SKM-1 treated with dmso at 0.1 percent for 144 hours (cell line): ENCODE results near the gene LRCH1.

Source experiments
- DNase-seq: peaks from one replicate; lab custom pipeline; 2025; ENCODE audit not compliant: unreplicated experiment; lab: John Stamatoyannopoulos, UW

Gene LRCH1

GRCh38 chr13:46561286-46561685 is 8.3 kb downstream of the LRCH1 start:
- DNase-seq: no peak

DNA sequence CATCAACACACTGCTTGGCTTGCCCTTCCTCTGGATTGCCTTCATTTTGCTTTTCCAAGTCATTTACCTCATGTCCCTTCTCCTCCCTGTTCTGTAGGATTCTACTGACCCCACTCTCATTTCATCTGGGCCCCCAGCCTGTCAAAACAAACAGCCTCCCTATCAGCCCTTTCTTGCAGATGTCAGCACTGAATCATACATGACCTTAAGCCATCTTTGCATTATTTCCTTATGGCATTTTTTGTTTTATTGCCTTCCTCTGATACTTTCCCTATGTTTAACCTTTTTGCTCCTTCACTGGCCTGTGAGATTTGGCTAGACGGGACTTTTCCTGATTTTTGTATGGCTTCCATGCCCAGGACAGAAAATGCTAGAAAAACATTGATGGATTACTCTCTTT is 8.7 kb downstream of the LRCH1 start:
- no peak for DNase-seq

DNA sequence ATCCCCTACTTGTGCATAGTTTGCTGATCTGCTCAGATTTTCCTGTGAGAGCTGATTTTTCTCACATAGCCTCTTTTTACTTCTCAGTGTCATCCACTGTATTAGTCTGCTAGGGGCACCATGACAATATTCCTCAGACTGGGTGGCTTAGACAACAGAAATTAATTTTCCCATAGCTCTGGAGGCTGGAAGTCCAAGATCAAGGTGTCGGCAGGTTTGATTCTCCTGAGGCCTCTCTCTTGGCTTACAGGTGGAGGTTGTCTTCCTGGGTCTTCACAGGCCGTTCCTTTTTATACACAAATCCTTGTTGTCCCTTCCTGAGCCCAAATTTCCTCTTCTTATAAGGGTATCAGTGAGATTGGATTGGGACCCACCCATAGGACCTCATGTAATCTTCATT is 9.2 kb downstream of the LRCH1 start:
- no peak for DNase-seq

DNA sequence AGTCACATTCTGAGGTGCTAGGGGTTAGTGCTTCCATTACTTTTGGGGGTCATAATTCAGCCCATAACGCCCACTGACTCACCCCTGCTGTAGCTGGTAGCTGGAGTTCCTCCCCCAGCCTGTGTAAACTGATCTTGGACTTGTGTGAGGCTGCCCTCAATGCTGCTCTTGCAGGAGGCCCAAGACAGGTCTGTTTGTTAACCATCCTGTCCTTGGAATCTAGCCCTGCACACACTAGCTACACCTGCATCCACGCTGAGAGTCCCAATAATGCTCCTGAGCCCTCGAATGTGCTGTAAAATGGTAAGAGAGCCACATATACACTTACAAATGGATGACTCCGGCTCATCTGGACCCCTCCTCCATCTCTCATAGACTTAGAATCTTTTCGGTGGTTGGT is 9.6 kb downstream of the LRCH1 start:
- no peak for DNase-seq

DNA sequence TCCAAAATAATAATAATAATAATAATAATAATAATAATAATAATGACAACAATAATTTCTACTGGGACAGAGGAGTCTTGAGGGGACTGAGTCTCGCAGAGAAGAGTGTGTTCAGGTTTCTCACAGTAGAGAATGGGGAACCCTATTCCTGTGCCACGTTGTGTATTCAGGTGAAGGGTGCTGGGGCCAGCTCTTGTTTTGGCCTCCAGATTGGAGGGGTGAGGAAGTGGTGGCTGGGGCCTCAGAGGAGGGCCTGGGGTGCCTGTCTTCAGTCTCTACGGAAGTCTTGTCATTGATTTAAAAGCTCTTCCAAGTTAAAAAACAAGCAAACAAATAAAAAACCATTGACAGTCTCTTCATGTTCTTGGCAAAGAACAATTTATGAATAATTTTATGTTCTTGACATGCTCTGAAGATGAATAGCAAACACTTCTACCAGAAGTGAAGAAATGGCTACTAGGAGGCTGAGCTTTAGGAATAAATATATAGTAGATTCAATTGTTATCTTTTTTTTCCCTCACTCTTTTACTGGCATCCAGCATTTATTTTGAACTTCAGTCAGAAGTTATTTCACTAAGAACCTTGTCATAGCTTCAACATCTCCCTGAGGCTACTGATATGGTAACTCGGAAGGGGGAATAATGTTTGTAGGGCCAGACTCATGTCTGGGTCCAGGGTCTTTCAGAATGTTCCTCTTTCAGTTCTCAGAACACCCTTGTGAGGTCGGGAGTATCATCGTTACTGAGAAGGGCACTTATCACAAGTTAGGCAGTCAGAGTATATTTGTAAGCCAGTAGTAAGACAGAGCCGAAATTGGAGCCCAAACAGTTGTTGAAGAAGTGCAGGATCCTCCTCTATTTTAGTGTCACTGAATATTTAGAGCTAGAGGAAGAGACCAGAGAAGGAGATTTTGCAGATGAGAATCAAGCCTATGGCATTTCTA is 13.1 kb downstream of the LRCH1 start:
- no peak for DNase-seq

DNA sequence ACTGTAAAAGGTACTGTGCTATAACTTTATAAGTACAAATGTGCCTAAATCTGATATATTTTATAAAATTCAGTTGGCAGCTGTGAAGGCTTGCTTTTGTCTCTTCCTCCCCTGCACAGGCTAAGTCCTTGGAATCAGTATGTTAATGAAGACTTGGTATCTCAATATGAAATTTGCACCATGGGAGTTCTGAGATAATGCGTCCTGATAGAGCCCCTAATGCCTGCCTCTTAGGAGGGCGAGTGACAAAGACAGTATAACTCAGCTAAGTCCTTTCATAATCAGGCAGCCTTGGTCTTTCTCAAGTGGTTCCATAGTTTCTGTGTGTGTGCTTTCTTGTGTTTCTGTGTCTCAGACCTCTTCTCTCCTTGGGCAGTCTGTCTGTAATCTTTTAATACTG is 14.7 kb downstream of the LRCH1 start:
- DNase-seq: no peak

DNA sequence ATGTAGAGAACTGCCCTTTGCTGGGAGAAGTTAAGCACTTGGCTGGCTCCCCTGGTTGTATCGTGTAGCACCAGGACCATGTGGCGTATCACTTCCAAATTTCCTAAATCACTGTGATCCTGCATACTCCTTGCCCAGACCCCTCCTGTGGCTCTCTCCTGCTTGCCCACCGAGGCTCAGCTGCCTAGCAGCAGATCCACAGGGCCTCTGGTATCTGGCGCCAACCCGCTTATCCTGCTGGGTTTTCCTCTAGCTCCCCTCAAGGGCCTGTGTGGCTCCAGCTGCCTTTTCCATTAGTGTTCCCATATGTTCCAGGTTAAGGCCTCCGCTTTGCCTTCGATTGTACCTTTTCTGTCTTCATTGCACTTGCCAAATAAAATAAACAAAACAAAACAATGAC is 16.5 kb downstream of the LRCH1 start:
- no peak for DNase-seq

DNA sequence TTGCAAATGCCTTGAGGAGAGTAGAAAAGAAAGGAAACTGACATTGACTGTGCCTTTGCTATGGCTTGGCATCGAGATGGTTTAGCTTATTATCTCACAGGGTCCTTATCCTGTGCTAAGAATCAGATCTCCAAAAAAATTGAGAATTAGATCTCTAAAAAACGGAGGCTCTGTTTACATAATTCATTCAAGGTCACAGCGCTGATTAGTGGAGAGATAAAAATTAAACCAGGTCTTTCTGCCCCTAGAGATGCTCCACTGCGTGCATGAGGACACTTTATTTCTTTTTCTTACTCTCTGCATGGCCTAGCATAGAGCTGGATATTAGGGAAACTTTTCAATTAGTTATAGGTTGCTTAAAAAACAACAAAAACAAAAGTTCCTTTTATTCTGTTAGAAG is 17.3 kb downstream of the LRCH1 start:
- no peak for DNase-seq

- no peak for DNase-seq
These were observed 18.4 kb downstream of the LRCH1 start for GRCh38 chr13:46571189-46571908.

DNA sequence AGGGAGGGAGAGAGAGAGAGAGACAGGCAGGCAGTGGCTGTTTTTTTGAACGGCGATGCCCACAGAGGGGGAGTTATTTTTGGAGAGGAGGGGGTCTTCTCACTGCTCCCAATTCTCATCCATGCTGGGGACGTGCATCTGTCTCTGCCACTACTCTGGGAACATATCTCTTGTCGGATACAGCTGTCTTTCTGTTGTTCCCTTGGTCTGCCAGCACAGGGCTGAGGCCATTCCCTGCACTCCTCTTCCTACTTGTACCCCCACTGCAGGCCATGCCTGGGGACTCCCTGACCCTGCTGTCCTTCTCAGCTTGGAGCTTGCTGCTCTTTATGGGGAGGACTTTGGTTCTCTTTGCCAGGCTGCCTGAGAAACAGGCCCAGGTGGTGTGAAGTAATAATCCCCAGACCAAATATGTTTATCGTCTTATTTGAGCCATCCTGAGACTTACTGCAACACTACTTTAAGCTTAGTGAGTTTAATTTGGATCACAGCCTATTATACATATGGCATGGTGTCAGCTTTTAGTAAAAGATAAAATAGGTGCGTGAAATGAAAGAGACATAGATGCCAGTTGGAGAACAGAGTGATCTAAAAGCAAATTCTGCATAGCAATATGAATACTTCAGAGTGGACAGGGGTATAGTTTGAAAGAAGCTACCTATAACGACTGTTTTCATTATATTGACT is 19.1 kb downstream of the LRCH1 start:
- no peak for DNase-seq

- no peak for DNase-seq
These were observed 19.9 kb downstream of the LRCH1 start for GRCh38 chr13:46572752-46573431.

GRCh38 chr13:46575301-46575771 is 22.4 kb downstream of the LRCH1 start:
- no peak for DNase-seq

- DNase-seq: no peak
These were observed 22.9 kb downstream of the LRCH1 start for GRCh38 chr13:46575818-46576221.

- DNase-seq: no peak
These were observed 23.8 kb downstream of the LRCH1 start for GRCh38 chr13:46576762-46577161.

DNA sequence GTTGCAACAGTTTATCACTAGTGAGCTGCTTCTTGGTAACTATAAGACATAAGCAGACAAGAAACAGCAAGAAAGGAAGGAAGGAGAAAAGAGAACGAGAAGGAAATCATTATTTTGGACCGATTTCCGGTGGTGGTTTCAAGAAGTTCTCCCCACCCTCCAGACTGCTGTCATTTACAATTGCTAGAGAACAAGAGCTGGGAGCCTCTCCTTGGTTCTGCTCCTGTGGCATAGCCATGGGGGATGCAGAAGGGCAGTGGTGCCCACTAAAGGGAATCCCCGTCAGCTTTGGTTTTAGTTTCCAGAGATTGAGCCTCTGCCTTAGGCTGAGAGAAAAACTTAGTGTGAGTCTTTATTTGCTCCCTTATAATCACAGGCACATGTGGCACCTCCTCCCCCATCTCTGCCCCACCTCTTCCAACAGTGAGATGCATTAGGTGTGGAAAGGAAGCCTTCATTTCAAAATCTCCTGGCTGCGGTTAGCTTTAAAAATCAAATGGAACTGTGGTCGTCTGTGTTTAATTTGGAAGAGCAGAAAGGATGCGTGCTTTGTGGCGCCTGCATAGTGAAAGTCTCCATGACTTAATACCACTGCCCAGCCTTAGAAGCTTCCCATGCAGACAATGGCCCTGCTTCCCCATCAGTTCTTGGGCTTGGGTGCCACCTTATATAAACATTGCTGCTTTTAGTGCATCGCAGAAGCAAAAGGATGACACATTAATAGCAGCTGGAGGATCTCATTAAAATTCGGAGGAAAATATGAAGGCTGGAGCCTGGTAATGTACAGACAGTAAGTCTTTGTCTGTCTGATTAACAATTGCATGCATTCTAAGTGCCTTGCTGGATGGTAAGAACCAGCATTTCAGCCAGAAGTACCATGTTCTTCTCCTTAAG is 25.0 kb downstream of the LRCH1 start:
- no peak for DNase-seq

GRCh38 chr13:46578590-46578975 is 25.6 kb downstream of the LRCH1 start:
- DNase-seq: no peak

- DNase-seq: no peak
These were observed 27.4 kb downstream of the LRCH1 start for GRCh38 chr13:46580362-46580839.

GRCh38 chr13:46582190-46582589 is 29.2 kb downstream of the LRCH1 start:
- no peak for DNase-seq

DNA sequence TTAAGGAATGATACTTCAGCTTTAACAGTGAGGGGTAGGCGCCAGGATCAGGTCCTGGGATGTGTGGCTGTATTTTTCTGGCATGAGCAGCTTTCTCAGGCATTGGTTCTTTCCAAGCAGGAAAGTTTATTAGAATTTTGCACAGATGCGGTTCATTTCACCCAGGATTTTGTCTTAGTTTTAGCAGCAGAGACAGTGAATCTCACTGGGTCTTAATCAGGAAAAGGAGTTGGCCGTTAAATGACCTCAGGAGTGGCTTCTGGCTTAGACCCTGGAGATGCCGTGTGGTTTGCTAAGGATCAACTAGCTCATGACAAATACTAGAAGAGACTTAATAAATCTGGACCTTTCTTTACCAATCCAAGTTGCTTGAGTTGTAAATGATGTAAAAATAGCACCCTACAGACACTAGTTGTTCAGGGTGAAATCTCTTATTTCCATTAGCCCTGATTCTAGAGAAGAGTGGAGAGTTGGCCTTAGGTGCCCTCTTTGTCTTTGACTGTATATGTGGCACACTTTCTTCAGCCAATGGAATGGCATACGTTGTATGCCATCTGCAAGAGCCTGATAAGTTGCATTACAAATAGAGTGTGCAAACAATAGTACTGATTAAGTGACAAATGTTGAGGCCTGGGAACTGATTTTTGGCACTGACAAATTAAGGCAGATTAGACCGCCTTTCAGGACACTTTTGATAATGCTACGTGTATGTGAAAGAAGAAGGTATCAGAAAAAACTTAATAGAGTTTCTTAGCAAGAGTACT is 34.0 kb downstream of the LRCH1 start:
- DNase-seq: no peak
